K562 (cell line): Measurements from ENCODE around the gene HP1BP3. TPM values are rescaled to one million over a fixed set of nuclear protein-coding genes. Genes with fewer than 3 reads are reported as not detected.

Experiments
- BCLAF1 ChIP-seq, 2 experiments: fragments of 450-650 bp in 1 of 2; IDR thresholded peaks; 2 replicates each; pipeline ENCODE4 v1.6.1; 2011 to 2017; ENCODE audit warnings: low read depth in 2 of 2, antibody characterized with exemption in 1 of 2, borderline replicate concordance in 1 of 2, low read length in 1 of 2, mild to moderate bottlenecking in 1 of 2, mixed read lengths in 1 of 2; ENCODE audit not compliant: control insufficient read depth in 1 of 2
- CBX1 ChIP-seq: sonication (generic); IDR thresholded peaks from 2 replicates; pipeline ENCODE4 v1.6.1; 2016; ENCODE audit warnings: antibody characterized with exemption, low read depth, mild to moderate bottlenecking
- CBX3 ChIP-seq, 2 experiments: IDR thresholded peaks; 1 replicate in 1 of 2; 2 replicates in 1 of 2; pipeline ENCODE4 v1.6.1; 2012; ENCODE audit warnings: inconsistent platforms in 2 of 2, low read length in 2 of 2, borderline replicate concordance in 1 of 2, control low read depth in 1 of 2
- CHD4 ChIP-seq: fragments of 200-600 bp; sonication (generic); IDR thresholded peaks from 3 replicates; pipeline ENCODE4 v1.6.1; 2012; ENCODE audit warnings: low read depth, mild to moderate bottlenecking, mixed read lengths, low read length, inconsistent platforms; ENCODE audit not compliant: insufficient read depth, insufficient replicate concordance, poor library complexity, severe bottlenecking
- DACH1 ChIP-seq: fragments of 450-650 bp; IDR thresholded peaks from 2 replicates; pipeline ENCODE4 v1.6.1; 2018; ENCODE audit not compliant: partially characterized antibody
- ELF4 ChIP-seq: fragments of 450-650 bp; formaldehyde crosslinking; IDR thresholded peaks from 2 replicates; pipeline ENCODE4 v1.4.0; 2022; ENCODE audit warnings: missing genetic modification characterization
- FIP1L1 ChIP-seq: fragments of 200-400 bp; formaldehyde crosslinking; IDR thresholded peaks from 2 replicates; pipeline ENCODE4 v1.6.1; 2018; ENCODE audit warnings: mild to moderate bottlenecking, low read depth, low read length; ENCODE audit not compliant: poor library complexity, severe bottlenecking
- FOXP1 ChIP-seq: sonication (generic); formaldehyde crosslinking; IDR thresholded peaks from 2 replicates; pipeline ENCODE4 v1.8.0; 2022; ENCODE audit warnings: mild to moderate bottlenecking, missing genetic modification reagents
- FOXP4 ChIP-seq: sonication (generic); formaldehyde crosslinking; IDR thresholded peaks from 2 replicates; pipeline ENCODE4 v1.8.0; 2022; ENCODE audit warnings: mild to moderate bottlenecking, missing genetic modification reagents, borderline replicate concordance
- HCFC1 ChIP-seq: IDR thresholded peaks from 2 replicates; pipeline ENCODE4 v1.6.1; 2012; ENCODE audit warnings: low read depth, low read length, improper control_type of control experiment
- HNRNPUL1 ChIP-seq: fragments of 200-400 bp; formaldehyde crosslinking; IDR thresholded peaks from 2 replicates; pipeline ENCODE4 v1.6.1; 2017; ENCODE audit warnings: low read length
- MAZ ChIP-seq, 2 experiments: fragments of 450-650 bp in 1 of 2; sonication (generic) in 1 of 2; formaldehyde crosslinking; IDR thresholded peaks in 1 of 2; conservative IDR thresholded peaks in 1 of 2; 2 replicates each; pipeline versions ENCODE4 v1.4.0 to v1.5.0; 2020; ENCODE audit warnings: mild to moderate bottlenecking in 1 of 2, missing genetic modification reagents in 1 of 2
- MTA1 ChIP-seq: fragments of 450-650 bp; IDR thresholded peaks from 2 replicates; pipeline ENCODE4 v1.6.1; 2017; ENCODE audit warnings: borderline replicate concordance
- NR1H2 ChIP-seq: sonication (generic); formaldehyde crosslinking; IDR thresholded peaks from 2 replicates; pipeline ENCODE4 v1.4.0; 2020; ENCODE audit warnings: mild to moderate bottlenecking, missing genetic modification reagents
- ZNF174 ChIP-seq: fragments of 250-450 bp; sonication (Bioruptor Pico); IDR thresholded peaks from 2 replicates; pipeline ENCODE4 v1.4.0; 2020; ENCODE audit warnings: mild to moderate bottlenecking
- ZNF395 ChIP-seq: fragments of 200-800 bp; sonication (Bioruptor generic); IDR thresholded peaks from 2 replicates; pipeline ENCODE4 v1.6.1; 2017; ENCODE audit warnings: missing genetic modification characterization, missing compliant biosample characterization
- polyA plus RNA-seq, 8 experiments: library from polyadenylated mRNA; depleted of rRNA in 4 of 8; stranded (reverse) in 5 of 8; unstranded in 3 of 8; fragments of >200 nt; fragmentation: Nextera tagmentation in 2 of 8; fragmentation: Illumina TruSeq in 1 of 8; extraction: Ambion mirVana in 2 of 8; extraction: Trizol in 1 of 8; gene quantifications; 2 replicates each; pipeline versions ENCODE4 v1.2.1 to v1.2.3, GENCODE V29; 2011 to 2014; ENCODE audit warnings: inconsistent platforms in 1 of 8, missing spikeins in 1 of 8
- total RNA-seq, 7 experiments: library from RNA; depleted of rRNA in 6 of 7; stranded (reverse); fragments of >200 nt in 6 of 7; fragmentation: Illumina TruSeq in 2 of 7; extraction: Trizol in 2 of 7; gene quantifications; 2 replicates each; pipeline versions ENCODE4 v1.2.1 to v1.2.3, GENCODE V29; 2011 to 2021; ENCODE audit warnings: low replicate concordance in 1 of 7
- TF ChIP-seq, protein P1 (sequence below): fragments of 250-450 bp; sonication (Bioruptor Pico); IDR thresholded peaks from 2 replicates; pipeline ENCODE4 v1.9.0; 2021; ENCODE audit warnings: mild to moderate bottlenecking, inconsistent platforms

Gene HP1BP3
- total and polyA plus RNA-seq, 9 of the 15 experiments (the other 6 are each of a cell fraction or from before 2014, with no cell fraction given): 57.3 to 513 (median 240) TPM

DNA sequence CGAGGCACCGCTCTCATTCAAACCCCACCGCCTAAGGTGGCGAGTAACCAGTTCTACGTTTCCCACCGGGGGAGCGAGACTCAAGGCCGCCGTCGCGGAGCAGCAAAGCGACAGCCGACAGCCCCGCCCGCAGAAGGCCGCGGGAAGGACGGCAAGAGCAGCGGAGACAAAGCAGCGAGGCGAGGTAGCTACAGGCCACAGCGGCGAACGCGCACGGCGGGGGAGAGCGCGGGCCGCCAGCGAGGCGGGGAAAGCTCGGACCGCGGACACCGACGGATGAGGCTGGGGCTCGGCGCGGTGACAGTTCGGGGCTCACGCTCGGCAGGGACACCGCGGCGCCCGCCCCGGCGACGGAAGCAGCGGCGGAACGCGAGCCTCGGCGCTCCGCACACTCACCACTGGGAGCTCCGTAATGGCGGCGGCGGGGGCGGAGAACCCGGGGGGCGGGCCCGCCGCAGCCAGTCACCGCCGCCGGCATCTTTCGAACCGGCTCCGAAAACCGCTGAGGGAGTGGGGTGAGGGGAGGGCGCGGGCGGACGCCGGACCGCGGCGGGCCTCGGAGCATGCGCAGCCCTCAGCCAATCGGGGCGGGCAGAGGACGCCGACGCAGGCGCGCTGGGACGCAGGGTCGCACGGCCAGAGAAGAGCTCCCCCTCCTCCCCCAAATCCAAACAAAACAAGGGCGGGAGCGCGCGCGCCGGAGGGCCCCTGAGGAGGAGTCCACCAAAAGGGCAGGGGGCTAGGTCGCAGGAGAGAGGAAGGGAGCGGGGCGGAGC lies 666 bp downstream of the HP1BP3 start (continued):
- TF ChIP-seq BCLAF1 (IDR thresholded peaks at IDR 0.05; ENCODE audit: borderline replicate concordance in 1 of 2, control insufficient read depth in 1 of 2, low read depth in 2 of 2, low read length in 1 of 2) (no peak), CBX3 (IDR thresholded peaks at IDR 0.05; ENCODE audit: borderline replicate concordance in 1 of 2, low read length in 2 of 2) (no peak), NR1H2 (CRISPR knock-in tag) (0 out of 2 replicates have a peak, but pooled peaks have one; percentile 96), FIP1L1 (peak; percentile 98), FOXP1 (peak; percentile 79; the same call in 1 of the 2 replicates), DACH1 (peak; percentile 38), CHD4 (no peak), ZNF395 (CRISPR knock-in tag) (no peak), MAZ (CRISPR knock-in tag; conservative IDR thresholded peaks at IDR 0.05 in 1 of 2, IDR thresholded peaks at IDR 0.05 in 1 of 2) (peak; percentile 88 to 93), FOXP4 (CRISPR knock-in tag) (peak; percentile 95), HNRNPUL1 (no peak), MTA1 (no peak), CBX1 (peak; percentile 41), HCFC1 (peak; percentile 49), ZNF174 (CRISPR knock-in tag) (no peak), ELF4 (CRISPR knock-in tag) (no peak)
- TF ChIP-seq, protein P1, sequence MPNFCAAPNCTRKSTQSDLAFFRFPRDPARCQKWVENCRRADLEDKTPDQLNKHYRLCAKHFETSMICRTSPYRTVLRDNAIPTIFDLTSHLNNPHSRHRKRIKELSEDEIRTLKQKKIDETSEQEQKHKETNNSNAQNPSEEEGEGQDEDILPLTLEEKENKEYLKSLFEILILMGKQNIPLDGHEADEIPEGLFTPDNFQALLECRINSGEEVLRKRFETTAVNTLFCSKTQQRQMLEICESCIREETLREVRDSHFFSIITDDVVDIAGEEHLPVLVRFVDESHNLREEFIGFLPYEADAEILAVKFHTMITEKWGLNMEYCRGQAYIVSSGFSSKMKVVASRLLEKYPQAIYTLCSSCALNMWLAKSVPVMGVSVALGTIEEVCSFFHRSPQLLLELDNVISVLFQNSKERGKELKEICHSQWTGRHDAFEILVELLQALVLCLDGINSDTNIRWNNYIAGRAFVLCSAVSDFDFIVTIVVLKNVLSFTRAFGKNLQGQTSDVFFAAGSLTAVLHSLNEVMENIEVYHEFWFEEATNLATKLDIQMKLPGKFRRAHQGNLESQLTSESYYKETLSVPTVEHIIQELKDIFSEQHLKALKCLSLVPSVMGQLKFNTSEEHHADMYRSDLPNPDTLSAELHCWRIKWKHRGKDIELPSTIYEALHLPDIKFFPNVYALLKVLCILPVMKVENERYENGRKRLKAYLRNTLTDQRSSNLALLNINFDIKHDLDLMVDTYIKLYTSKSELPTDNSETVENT: peak; percentile 96
